Measurements from ENCODE around the gene CDHR2.

DNA sequence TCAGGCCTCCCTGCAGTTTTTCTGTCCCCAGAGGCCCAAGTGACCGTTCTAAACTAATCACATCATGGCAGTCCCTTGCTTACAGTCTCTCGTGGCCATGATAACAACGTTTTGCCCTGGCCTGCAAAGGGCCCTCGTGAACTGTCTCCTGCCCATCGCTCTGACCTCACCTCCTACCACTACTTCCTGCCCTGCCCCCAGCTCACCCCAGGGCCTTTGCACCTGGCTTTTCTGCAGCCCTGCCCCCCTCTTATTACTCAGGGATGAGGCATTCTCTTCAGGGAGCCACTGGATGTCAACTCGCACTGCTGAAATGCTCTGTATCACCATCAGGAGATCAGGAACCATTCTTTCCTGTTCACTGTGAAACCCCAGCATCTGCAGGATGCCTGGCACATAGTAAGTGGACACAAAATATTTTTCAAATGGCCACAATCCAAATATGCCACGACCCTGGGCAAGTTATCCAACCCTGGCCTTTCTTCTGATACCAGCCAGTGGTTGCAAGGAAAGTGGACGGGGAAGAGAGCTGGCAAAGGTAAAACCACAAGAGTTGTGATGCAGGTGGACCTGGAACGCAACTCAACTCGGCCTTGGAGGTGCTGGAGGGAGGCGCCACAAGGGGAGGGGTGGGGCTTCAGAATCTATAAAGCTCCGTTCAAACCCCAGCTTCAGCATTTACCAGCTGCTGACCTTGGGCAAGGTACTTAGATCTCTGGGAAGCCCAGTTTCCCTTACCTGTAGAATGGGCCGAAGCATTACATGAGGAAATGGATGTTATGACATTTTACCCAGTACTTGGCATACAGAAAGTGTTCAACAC is 79.5 kb downstream of the CDHR2 start:
- TF ChIP-seq, protein P1, sequence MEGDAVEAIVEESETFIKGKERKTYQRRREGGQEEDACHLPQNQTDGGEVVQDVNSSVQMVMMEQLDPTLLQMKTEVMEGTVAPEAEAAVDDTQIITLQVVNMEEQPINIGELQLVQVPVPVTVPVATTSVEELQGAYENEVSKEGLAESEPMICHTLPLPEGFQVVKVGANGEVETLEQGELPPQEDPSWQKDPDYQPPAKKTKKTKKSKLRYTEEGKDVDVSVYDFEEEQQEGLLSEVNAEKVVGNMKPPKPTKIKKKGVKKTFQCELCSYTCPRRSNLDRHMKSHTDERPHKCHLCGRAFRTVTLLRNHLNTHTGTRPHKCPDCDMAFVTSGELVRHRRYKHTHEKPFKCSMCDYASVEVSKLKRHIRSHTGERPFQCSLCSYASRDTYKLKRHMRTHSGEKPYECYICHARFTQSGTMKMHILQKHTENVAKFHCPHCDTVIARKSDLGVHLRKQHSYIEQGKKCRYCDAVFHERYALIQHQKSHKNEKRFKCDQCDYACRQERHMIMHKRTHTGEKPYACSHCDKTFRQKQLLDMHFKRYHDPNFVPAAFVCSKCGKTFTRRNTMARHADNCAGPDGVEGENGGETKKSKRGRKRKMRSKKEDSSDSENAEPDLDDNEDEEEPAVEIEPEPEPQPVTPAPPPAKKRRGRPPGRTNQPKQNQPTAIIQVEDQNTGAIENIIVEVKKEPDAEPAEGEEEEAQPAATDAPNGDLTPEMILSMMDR (IDR thresholded peaks at IDR 0.05), result no peak
- no peak for TF ChIP-seq EP300 (IDR thresholded peaks at IDR 0.05)
- TF ChIP-seq POLR2AphosphoS5 (IDR thresholded peaks at IDR 0.05), result no peak
